Middle frontal gyrus (tissue), 1 donor: ENCODE results near the gene TRIM40.

Experiments
- DNase-seq: peaks from one replicate; pipeline ENCODE4 v3.0.0-alpha.2; 2015; ENCODE audit warnings: low spot score; ENCODE audit errors: extremely low spot score

TRIM40 gene

GRCh38 chr6:30147096-30147495 is 11.2 kb downstream of the TRIM40 start:
- DNase-seq, result no peak

DNA sequence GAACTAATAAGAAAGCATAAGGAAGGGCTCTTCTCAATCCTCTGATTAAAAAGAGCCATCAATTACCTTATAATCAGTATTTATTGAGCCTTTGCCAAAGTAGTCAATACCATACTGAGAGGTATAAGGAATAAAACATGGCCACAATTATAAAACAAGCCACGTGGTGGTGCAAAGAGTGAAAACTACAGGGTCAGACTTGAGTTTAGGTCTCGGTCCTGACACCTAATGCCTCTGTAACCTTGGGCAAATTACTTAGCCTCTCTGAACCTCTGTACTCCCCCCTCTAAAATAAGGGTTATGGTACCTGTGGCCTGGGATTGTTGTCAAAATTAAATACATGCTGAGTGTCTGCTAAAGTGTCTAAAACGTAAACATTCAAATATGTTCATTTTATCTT is 13.3 kb downstream of the TRIM40 start:
- DNase-seq, result no peak

- DNase-seq, result no peak
Measured at GRCh38 chr6:30149858-30150550, 14.1 kb downstream of the TRIM40 start.

DNA sequence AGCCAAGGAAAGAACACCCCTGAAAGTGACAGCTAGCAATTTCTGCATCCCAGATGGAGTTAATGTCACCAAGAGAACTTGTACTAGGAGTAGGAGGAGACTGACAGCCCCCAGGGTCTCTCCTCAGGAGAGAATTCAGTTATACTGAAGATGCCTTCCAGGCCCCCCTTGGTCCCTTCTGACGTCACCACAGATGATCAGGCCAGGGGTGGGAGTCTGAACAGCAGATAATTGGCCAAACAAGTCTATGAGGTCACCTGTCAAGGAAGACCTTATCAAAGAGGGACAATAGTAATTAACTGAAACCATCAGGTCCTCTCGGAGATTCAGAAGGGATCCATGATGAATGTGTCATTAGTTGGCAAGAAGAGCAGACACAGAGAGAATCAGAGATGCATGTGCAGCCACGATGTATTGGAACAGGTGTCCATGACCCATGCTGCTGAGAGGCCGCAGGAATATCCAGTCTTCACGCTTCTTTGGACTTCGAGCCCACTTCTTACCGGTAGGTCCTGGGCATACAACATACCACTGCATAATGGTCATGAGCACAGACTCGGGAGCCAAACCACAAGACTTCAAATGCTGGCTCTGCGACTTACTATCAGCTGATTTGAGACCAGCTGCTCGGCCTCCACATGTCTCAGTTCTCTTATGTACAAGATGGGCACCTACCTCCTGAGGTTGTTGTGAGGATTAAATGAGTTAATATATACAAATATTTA is 14.9 kb downstream of the TRIM40 start:
- no peak for DNase-seq

GRCh38 chr6:30151580-30151979 is 15.6 kb downstream of the TRIM40 start:
- no peak for DNase-seq

DNA sequence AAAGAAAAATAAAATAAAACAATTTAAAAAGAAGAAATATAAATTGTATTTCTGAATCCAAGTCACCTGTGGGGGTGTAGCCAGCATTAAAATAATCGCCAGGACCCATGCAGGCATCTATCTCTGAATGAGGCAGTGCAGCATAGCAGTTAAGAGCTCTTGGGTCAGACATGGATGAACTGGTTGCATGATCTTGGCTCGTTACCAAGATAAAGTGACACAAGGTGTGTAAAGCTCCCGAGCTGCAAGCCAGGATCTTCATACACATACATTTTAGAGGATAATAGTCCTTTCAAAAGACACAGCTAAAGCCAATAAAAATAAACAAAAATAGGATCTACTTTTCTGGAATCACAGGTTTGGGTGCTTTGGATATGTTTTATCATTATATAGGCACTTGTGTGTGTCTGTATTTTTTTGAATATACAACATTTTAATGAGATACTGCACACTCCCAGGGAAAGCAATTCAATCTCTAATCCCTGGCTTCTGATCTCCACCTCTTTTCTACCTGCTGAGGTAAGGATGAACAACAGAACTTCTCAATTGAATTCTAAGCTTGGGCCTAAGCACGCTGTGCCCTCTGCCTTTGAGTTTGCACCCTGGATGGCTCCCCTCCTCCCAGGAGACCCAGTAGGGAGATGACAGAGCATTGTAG is 16.2 kb downstream of the TRIM40 start:
- DNase-seq, result no peak

DNA sequence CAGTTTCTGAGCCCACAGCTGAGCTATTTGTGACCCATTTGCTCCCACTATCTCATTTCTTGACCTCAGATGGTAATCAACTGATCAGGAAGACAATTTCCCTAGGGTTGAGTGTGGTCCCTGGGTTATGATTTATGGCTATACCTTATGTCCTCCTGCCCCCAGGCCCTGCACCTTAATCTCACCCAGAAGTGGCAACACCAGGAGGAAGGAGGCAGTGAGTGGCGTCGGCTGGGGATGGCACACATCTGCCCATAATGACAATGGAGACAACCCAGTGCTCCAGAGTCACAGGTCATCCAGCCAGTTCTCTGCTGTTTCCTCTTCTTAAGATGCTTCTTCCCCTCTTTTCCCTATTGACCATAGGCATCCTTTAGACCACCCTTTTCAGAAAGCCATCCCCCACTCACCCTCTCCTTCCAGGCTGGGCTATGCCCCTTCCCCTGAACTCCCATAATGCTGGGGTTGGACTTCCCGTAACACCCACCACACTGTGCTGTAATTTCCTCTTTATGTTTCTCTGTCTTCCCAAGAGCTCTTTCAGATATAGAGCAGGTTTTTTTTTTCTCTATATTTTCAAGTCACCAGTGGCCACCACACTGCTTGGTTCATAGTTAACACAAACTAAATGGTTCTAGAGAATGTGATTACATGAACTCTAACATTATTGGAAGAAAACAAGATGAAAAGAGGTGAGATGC is 17.1 kb downstream of the TRIM40 start:
- DNase-seq, result no peak

DNA sequence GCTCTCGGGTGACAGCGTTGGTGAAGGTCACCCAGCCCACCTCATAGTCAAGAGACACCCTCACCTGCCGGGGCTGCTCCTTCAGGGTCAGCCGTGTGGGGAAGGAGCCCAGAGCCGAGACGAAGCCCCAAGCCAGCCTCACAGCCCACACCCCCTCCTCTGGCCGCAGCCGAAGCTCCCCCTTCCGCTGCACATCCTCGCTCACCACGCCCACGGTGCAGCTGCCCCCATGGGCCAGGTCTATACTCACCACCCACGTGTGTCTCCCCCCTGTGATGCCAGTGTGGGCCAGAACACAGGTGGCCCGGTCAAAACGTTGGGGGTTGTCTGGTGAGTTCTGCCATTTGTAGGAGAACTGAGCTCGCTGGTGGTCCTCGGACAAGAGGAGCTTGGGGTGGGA is 18.1 kb downstream of the TRIM40 start:
- no peak for DNase-seq

DNA sequence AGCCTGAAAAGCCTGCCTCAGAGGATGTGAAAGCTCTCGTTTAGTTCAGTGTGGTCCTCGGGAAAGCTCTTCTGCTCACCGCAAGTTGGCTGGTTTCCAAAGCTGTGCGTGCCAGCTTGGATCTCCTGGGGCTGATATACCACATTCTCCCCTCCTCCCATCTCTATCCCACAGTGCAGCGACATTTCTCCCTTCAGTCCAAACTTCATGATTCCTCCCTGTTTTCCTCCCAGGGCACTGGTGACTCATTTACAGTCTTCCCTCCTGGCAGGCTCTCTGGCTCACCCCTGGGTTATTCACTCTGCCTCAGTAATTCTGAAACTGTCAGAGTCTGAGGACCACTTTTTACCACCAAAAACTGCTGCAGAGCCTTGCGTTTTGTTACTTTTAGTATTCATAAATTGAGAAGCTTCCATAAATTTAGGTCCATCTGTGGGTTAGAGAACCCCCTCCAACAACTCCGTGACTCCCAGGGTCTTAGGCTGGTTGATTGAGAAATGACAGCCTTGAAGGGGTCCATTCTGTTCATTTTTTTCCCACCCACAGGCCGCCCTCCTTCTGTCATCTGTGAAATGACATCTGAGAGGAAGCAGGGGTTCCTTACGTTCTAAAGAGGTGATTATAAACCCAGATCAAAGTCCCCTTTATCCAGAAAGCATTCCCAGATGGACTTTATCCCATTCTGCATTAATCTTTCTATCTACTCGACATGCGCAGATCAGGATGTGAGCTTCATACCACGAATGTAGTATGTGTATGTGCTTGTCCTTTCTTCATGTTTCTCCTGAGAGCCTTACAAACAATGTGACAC is 19.0 kb downstream of the TRIM40 start:
- DNase-seq, result no peak

DNA sequence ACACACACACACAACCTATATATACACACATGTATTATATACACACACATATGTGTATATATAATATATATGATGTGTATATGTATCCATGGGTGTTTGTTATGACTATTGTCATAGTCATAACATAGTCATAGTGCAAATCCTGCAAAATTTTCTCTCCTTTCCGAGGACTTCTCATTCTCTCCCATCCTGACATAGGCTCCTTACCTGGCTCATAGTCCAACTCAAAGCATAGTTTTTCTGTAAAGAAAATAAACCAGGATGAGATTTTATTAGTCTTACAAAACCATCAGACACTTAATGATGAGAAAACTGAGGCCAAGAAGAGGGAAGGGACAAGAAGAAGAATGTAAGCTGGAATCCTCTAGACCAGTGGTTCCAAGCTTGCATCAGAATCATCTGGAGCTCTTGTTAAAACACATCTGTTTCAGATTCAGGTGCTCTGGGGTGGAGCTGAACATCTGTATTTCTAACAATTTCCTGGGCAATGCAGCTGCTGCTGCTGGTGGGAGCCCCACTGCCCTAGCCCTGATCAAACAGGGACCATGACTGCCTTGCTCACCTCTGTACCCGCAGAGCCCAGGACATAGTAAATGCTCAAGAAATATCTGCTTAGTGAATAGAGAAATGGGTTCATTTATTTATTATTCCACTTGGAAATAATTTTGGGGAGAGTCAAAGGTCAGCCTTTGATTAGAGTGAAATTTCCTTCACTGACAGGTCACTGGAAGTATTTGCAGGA is 19.8 kb downstream of the TRIM40 start:
- DNase-seq, result no peak

DNA sequence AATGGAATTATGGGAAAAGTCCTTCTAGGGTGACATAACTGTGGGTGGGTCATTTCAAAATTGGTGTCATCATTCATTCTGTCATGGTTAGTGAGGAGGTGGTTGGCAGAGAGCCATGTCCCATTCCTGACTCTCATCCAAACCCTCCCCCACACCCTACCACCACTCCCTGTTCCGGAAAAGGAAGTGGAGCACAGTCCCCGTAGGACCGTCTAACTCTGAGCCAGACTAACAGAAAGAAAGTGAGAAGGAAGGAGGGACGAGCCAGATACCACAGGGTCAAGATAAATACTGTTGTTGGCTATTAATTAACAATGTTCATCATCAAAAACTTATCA is 20.3 kb downstream of the TRIM40 start:
- DNase-seq, result no peak

DNA sequence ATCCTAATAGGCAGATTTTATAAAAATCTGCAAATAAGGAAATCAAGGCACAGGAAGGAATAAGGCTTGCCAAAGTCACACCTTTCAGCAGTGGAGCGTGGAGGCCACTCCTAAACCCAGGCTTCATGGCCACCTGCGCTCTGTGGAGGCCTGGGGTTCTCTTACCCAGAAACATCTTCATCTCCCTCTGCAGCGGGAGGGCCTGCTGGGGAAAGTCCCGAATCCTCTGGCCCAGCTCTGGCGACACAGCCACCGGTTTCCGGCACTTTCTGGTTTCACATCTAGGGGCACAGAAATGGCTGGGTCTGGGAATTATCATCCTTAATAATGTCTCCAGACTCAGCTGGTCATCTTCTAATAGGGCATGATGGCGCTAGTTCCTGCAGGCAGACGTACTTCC is 20.8 kb downstream of the TRIM40 start:
- no peak for DNase-seq

DNA sequence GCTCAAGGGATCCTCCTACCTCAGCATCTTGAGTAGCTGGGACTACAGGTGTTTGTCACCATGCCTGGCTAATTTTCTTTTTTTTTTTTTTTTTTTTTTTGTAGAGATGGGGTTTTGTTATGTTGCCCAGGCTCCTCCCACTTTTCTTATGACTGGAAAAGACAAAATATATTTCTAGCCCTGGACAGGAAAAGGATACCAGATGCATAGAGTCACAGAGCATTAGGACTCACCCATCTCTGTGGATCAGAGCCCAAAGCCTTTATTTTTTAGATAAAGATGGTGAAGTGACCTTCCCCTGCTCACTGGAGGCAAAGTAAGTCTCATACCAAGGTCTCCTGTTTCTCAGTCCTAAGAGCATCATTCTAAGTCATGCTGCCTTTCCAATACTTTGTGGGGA is 21.6 kb downstream of the TRIM40 start:
- no peak for DNase-seq

GRCh38 chr6:30157999-30158398 is 22.1 kb downstream of the TRIM40 start:
- no peak for DNase-seq

DNA sequence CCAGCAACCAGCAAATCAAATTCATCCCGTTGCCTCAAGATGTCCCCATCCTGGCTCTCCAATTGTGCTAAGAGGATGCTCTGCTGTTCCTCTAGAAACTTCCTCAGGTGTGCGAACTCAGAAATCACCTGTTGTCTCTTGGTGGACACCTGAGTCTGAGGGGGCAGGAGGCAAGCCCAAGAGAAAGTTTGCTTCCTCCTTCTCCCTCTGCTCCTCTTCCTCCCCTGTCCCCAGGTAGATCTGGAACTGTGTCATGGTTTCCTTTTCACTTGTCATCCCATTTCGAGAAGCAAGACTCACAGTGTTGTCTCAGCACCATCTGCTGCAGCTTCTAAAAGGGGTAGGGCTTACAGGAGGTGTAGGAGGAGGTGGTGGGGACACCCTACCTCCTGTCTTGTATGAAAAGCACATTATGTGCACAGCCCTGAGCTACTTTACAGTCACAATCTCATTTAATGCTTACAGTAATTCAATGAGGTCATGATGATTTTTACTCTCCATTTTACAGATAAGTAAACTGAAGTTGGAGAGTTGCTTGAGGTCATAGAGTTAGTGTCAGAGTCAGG is 22.6 kb downstream of the TRIM40 start:
- peak; percentile 31 for DNase-seq

- DNase-seq, result no peak
Measured at GRCh38 chr6:30160008-30160784, 24.3 kb downstream of the TRIM40 start.

DNA sequence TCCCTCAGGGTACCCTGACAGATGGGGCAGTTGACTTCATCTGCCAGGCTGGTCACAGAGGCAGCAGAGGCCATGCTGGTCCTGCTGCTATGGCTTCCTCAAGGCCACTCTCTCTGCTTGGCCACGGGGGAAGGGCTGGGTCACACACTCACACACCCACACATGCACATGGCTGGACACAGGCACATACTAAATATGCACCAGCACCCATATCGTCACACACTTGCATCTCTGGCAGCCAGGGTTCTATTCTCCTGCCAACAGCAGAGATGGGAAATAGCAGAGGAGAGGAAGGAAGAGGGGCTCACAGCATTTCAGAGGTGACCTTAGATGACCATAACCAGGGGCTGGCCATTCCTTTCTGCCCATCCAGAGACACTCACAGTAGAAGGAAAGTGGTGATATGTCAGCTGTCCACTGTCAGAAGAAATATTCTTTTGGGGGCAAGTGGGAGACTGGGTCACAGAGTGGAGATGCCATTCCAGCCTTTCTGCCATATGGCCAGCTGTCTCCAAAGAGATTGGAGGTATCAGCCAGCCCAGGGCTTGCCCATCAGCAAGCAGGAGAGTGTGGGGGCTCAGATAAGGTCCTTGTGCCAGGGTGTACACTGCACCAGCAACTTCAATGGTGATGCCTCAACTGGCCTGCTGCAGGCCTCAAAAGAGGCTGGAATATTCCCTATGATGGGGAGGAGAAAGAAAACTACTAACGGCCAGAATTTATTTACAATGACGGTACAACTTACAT is 25.0 kb downstream of the TRIM40 start, which contains the start of gene TRIM10:
TRIM10 (minus strand) TSS at position 427 of the 747 bp plus-strand sequence; CDS start at position 74, 353 bp downstream.
- DNase-seq, result no peak

- no peak for DNase-seq
Measured at GRCh38 chr6:30162265-30163089, 26.5 kb downstream of the TRIM40 start.
